Neuronal stem cell (in vitro differentiated cells): ENCODE results near the gene SHISA7.

Source experiments
- DNase-seq: peaks from one replicate; pipeline ENCODE4 v3.0.0-alpha.2; 2013; ENCODE audit warnings: low spot score
- H2AFZ ChIP-seq: one replicate; pipeline ENCODE4 v1.6.1; 2013; ENCODE audit warnings: mild to moderate bottlenecking, low read length, inconsistent platforms
- H2AK5ac ChIP-seq: 2 replicates; pipeline ENCODE4 v1.6.1; 2013; ENCODE audit warnings: low read depth, mild to moderate bottlenecking, inconsistent platforms, low read length, moderate library complexity, mixed read lengths
- H2BK120ac ChIP-seq: 2 replicates; pipeline ENCODE4 v1.6.1; 2013; ENCODE audit warnings: low read depth, mild to moderate bottlenecking, inconsistent platforms, low read length, moderate library complexity, mixed read lengths
- H2BK12ac ChIP-seq: one replicate; pipeline ENCODE4 v1.6.1; 2013; ENCODE audit warnings: low read length, inconsistent platforms
- H2BK15ac ChIP-seq: 2 replicates; pipeline ENCODE4 v1.6.1; 2013; ENCODE audit warnings: mild to moderate bottlenecking, low read length, inconsistent platforms, mixed read lengths
- H2BK5ac ChIP-seq: one replicate; pipeline ENCODE4 v1.6.1; 2013; ENCODE audit warnings: inconsistent platforms, mild to moderate bottlenecking, low read length, moderate library complexity
- H3K14ac ChIP-seq: one replicate; pipeline ENCODE4 v1.6.1; 2013; ENCODE audit warnings: low read length, inconsistent platforms
- H3K18ac ChIP-seq: 2 replicates; pipeline ENCODE4 v1.6.1; 2013; ENCODE audit warnings: low read length, inconsistent platforms
- H3K23ac ChIP-seq: 2 replicates; pipeline ENCODE4 v1.6.1; 2013; ENCODE audit warnings: low read depth, mild to moderate bottlenecking, mixed read lengths, low read length, inconsistent platforms; ENCODE audit not compliant: poor library complexity
- H3K27ac ChIP-seq: replicated peaks from 3 replicates; pipeline ENCODE4 v1.5.1; 2013; ENCODE audit warnings: low read length, inconsistent platforms
- H3K27me3 ChIP-seq, 3 experiments: 2 replicates each; pipeline ENCODE4 v1.6.1; 2013; ENCODE audit warnings: low read length in 3 of 3, mild to moderate bottlenecking in 2 of 3, inconsistent platforms in 1 of 3, low read depth in 1 of 3, mixed read lengths in 1 of 3, moderate library complexity in 1 of 3; ENCODE audit not compliant: control insufficient read depth in 3 of 3, insufficient read depth in 3 of 3
- H3K36me3 ChIP-seq, 2 donors: replicated peaks in 1 of 2; 2 replicates each; pipeline ENCODE4 v1.6.1; 2013; ENCODE audit warnings: low read length in 2 of 2; ENCODE audit not compliant: control insufficient read depth in 2 of 2, insufficient read depth in 2 of 2
- H3K4ac ChIP-seq: 2 replicates; pipeline ENCODE4 v1.6.1; 2013; ENCODE audit warnings: inconsistent platforms, mild to moderate bottlenecking, low read length, moderate library complexity
- H3K4me1 ChIP-seq, 2 donors: 1 replicate in 1 of 2; 2 replicates in 1 of 2; pipeline ENCODE4 v1.6.1; 2013; ENCODE audit warnings: low read length in 2 of 2, low read depth in 1 of 2; ENCODE audit not compliant: control insufficient read depth in 2 of 2, insufficient read depth in 1 of 2
- H3K4me2 ChIP-seq: one replicate; pipeline ENCODE4 v1.6.1; 2013; ENCODE audit warnings: mild to moderate bottlenecking, low read length, inconsistent platforms; ENCODE audit not compliant: insufficient read depth, poor library complexity, severe bottlenecking
- H3K4me3 ChIP-seq, 2 donors: 2 replicates each; pipeline ENCODE4 v1.5.1; 2013; ENCODE audit warnings: low read length in 2 of 2, mild to moderate bottlenecking in 2 of 2, inconsistent platforms in 1 of 2, moderate library complexity in 1 of 2
- H3K79me1 ChIP-seq: one replicate; pipeline ENCODE4 v1.6.1; 2013; ENCODE audit warnings: low read depth, mild to moderate bottlenecking, inconsistent platforms, low read length, moderate library complexity
- H3K9ac ChIP-seq: one replicate; pipeline ENCODE4 v1.6.1; 2013; ENCODE audit warnings: mild to moderate bottlenecking, low read depth, low read length, inconsistent platforms; ENCODE audit not compliant: poor library complexity
- H3K9me3 ChIP-seq, 2 donors: replicated peaks in 1 of 2; 2 replicates each; pipeline versions ENCODE3 to v1.6.1; 2013; ENCODE audit warnings: low read length in 2 of 2, mild to moderate bottlenecking in 2 of 2, inconsistent platforms in 1 of 2, low read depth in 1 of 2, mixed read lengths in 1 of 2, moderate library complexity in 1 of 2; ENCODE audit not compliant: control insufficient read depth in 2 of 2, insufficient read depth in 1 of 2
- H4K8ac ChIP-seq: one replicate; pipeline ENCODE4 v1.6.1; 2013; ENCODE audit warnings: low read depth, mild to moderate bottlenecking, inconsistent platforms, low read length, moderate library complexity
- H4K91ac ChIP-seq: one replicate; pipeline ENCODE4 v1.6.1; 2013; ENCODE audit warnings: low read length, low read depth, mild to moderate bottlenecking, inconsistent platforms; ENCODE audit not compliant: poor library complexity
- WGBS, 2 donors: extraction: QIAGEN DNeasy Blood & Tissue Kit; methylation state at CpG; one replicate each; pipeline ENCODE4 v1.1.7; 2013; ENCODE audit warnings: missing lambda C conversion rate in 2 of 2, mixed read lengths in 1 of 2; ENCODE audit not compliant: insufficient read length in 2 of 2, insufficient replicate concordance in 1 of 2; ENCODE audit errors: extremely low coverage in 2 of 2; 5-methylcytosine and 5-hydroxymethylcytosine counted together

Gene SHISA7

GRCh38 chr19:55485439-55486011 lies 42.4 kb upstream of the SHISA7 start:
- Histone ChIP-seq H3K27ac (peak overlapping the region; percentile 46), H3K4me1 (peaks cover 39 to 43% of the 10 kb centered on the region in 2 donors)

GRCh38 chr19:55484593-55485438 lies 41.7 kb upstream of the SHISA7 start, which contains the start of gene NAT14:
Gene NAT14, plus strand, starts transcription at chr19:55485188. Its CDS starts 521 bp downstream, at chr19:55485709.
- DNase-seq = peak; percentile 86
- Histone ChIP-seq H3K4me3 (peak within 1 kb of the TSS; percentile 82 to 83), H4K8ac (peak within 1 kb of the TSS; percentile 43), H3K4me2 (peak within 1 kb of the TSS; percentile 83), H3K79me1 (peaks cover 18% of the 10 kb centered on the region), H3K4ac (peak within 1 kb of the TSS; percentile 37), H4K91ac (no peak within 1 kb of the TSS), H3K4me1 (peaks cover 39 to 43% of the 10 kb centered on the region in 2 donors), H3K36me3 (peaks cover 4 to 14% of the 10 kb centered on the region in 2 donors), H3K23ac (peak within 1 kb of the TSS; percentile 97), H3K18ac (peak within 1 kb of the TSS; percentile 98), H2AFZ (peak within 1 kb of the TSS; percentile 91), H2BK12ac (peak within 1 kb of the TSS; percentile 58), H3K27ac (peak within 1 kb of the TSS; percentile 86), H2BK15ac (peak within 1 kb of the TSS; percentile 79), H2AK5ac (peak within 1 kb of the TSS; percentile 100), H3K27me3 (no peaks in the 10 kb centered on the region), H3K9ac (peak within 1 kb of the TSS; percentile 93), H2BK5ac (peak within 1 kb of the TSS; percentile 93), H3K9me3 (no peaks in the 10 kb centered on the region), H2BK120ac (peak within 1 kb of the TSS; percentile 87), H3K14ac (peak within 1 kb of the TSS; percentile 82)
- WGBS, 2 donors = no CpG with 5 or more reads among the region's 78 CpGs

More at GRCh38 chr19:55485439-55486011, 42.4 kb upstream of the SHISA7 start:
- WGBS, 2 donors = no CpG with 5 or more reads among the region's 18 CpGs
- H3K79me1 ChIP-seq = peaks cover 16% of the 10 kb centered on the region
- peak overlapping the region; percentile 91 for H2AFZ ChIP-seq
- peak overlapping the region; percentile 75 for H2BK5ac ChIP-seq
- no peak overlapping the region for H2BK120ac ChIP-seq
- no peaks in the 10 kb centered on the region for H3K27me3 ChIP-seq
- H3K4me3 ChIP-seq = peak overlapping the region; percentile 82 to 83
- DNase-seq = no peak
- no peak overlapping the region for H4K8ac ChIP-seq
- H2BK15ac ChIP-seq = peak overlapping the region; percentile 45
- peak overlapping the region; percentile 95 for H3K18ac ChIP-seq
- peak overlapping the region; percentile 97 for H3K23ac ChIP-seq
- peak overlapping the region; percentile 93 for H3K9ac ChIP-seq
- H3K4me2 ChIP-seq = peak overlapping the region; percentile 77
- no peak overlapping the region for H2BK12ac ChIP-seq
- no peak overlapping the region for H3K4ac ChIP-seq
- peak overlapping the region; percentile 100 for H2AK5ac ChIP-seq
- H4K91ac ChIP-seq = no peak overlapping the region
- peaks cover 4 to 14% of the 10 kb centered on the region in 2 donors for H3K36me3 ChIP-seq
- no peaks in the 10 kb centered on the region for H3K9me3 ChIP-seq
- H3K14ac ChIP-seq = peak overlapping the region; percentile 82

GRCh38 chr19:55483706-55484592 lies 40.8 kb upstream of the SHISA7 start:
- no peak overlapping the region for H3K4ac ChIP-seq
- H2BK5ac ChIP-seq = peak overlapping the region; percentile 93
- peak overlapping the region; percentile 93 for H3K9ac ChIP-seq
- H4K8ac ChIP-seq = peak overlapping the region; percentile 43
- peaks cover 4 to 14% of the 10 kb centered on the region in 2 donors for H3K36me3 ChIP-seq
- peaks cover 32 to 35% of the 10 kb centered on the region in 2 donors for H3K4me1 ChIP-seq
- H4K91ac ChIP-seq = no peak overlapping the region
- H2BK120ac ChIP-seq = no peak overlapping the region
- H3K23ac ChIP-seq = peak overlapping the region; percentile 97
- no peaks in the 10 kb centered on the region for H3K27me3 ChIP-seq
- peak overlapping the region; percentile 98 for H3K18ac ChIP-seq
- H2BK15ac ChIP-seq = peak overlapping the region; percentile 79
- H3K4me3 ChIP-seq = peak overlapping the region in 1 of 2 donors; percentile 82
- peak overlapping the region; percentile 58 for H2BK12ac ChIP-seq
- peak overlapping the region; percentile 99 for H2AK5ac ChIP-seq
- H2AFZ ChIP-seq = no peak overlapping the region
- peak overlapping the region; percentile 86 for H3K27ac ChIP-seq
- DNase-seq = no peak
- WGBS, 2 donors = no CpG with 5 or more reads among the region's 46 CpGs
- peaks cover 19% of the 10 kb centered on the region for H3K79me1 ChIP-seq
- no peaks in the 10 kb centered on the region for H3K9me3 ChIP-seq
- peak overlapping the region; percentile 83 for H3K4me2 ChIP-seq
- peak overlapping the region; percentile 71 for H3K14ac ChIP-seq
